ENCODE measurements around the gene TMEM119. TPM values are rescaled to one million over a fixed set of nuclear protein-coding genes. Genes with fewer than 3 reads are reported as not detected.

Gene TMEM119
- total and polyA plus RNA-seq, 2 of the 13 experiments (the other 11 are each of a cell fraction or from before 2014, with no cell fraction given) = not detected

GRCh38 chr12:108596854-108597558 is 878 bp downstream of the TMEM119 start:
- ChIA-PET POLR2A (no interaction called here), CTCF (ENCODE audit: low intra/inter-chr PET ratio, low total read pairs) (no interaction called here)
- Histone ChIP-seq H3K4me2 (ENCODE audit: low read depth, low read length) (no peak overlapping the region), H3K79me2 (ENCODE audit: insufficient read depth, low read length) (no peaks in the 10 kb centered on the region), H3K27me3 (ENCODE audit: control insufficient read depth in 1 of 2, insufficient read depth in 2 of 2, low read length in 2 of 2) (peaks cover 5 to 21% of the 10 kb centered on the region in 2 experiments; a peak in 2 of 5 replicates), H3K4me3 (replicated peaks in 1 of 3; ENCODE audit: insufficient read depth in 1 of 3, low read depth in 2 of 3, low read length in 3 of 3) (no peak overlapping the region), H4K20me1 (ENCODE audit: insufficient read depth, low read length) (no peaks in the 10 kb centered on the region), H3K36me3 (replicated peaks in 1 of 2; ENCODE audit: control insufficient read depth in 1 of 2, insufficient read depth in 2 of 2, low read length in 2 of 2) (no peaks in the 10 kb centered on the region), H3K4me1 (ENCODE audit: insufficient read depth, low read length) (0 out of 2 replicates have a peak, but pooled peaks cover 8% of the 10 kb centered on the region), H3K9ac (ENCODE audit: insufficient read depth, low read depth, low read length) (no peak overlapping the region), H2AFZ (ENCODE audit: low read length) (no peak overlapping the region), H3K9me3 (ENCODE audit: low read length) (no peaks in the 10 kb centered on the region), H3K27ac (ENCODE audit: extremely low read length, insufficient read depth, low read length) (no peak overlapping the region)
- FAIRE-seq (no peak), DNase-seq (ENCODE audit: low spot score) (no peak), ATAC-seq (no peak)
- BruUV-seq (replicated peaks) = no TSS peak
- 9% methylated on average over 4 of the region's 10 CpGs for WGBS (ENCODE audit: low lambda C conversion rate)
- in situ Hi-C loops (cut with HindIII; ENCODE audit: extremely low pct_ligation_motif_present, low pct_unique_long_range_greater_than_20kb) = no loop called here
- intact Hi-C loops (cut with micrococcal nuclease; ENCODE audit: unreplicated experiment) = no loop called here
- TF ChIP-seq, protein P1, sequence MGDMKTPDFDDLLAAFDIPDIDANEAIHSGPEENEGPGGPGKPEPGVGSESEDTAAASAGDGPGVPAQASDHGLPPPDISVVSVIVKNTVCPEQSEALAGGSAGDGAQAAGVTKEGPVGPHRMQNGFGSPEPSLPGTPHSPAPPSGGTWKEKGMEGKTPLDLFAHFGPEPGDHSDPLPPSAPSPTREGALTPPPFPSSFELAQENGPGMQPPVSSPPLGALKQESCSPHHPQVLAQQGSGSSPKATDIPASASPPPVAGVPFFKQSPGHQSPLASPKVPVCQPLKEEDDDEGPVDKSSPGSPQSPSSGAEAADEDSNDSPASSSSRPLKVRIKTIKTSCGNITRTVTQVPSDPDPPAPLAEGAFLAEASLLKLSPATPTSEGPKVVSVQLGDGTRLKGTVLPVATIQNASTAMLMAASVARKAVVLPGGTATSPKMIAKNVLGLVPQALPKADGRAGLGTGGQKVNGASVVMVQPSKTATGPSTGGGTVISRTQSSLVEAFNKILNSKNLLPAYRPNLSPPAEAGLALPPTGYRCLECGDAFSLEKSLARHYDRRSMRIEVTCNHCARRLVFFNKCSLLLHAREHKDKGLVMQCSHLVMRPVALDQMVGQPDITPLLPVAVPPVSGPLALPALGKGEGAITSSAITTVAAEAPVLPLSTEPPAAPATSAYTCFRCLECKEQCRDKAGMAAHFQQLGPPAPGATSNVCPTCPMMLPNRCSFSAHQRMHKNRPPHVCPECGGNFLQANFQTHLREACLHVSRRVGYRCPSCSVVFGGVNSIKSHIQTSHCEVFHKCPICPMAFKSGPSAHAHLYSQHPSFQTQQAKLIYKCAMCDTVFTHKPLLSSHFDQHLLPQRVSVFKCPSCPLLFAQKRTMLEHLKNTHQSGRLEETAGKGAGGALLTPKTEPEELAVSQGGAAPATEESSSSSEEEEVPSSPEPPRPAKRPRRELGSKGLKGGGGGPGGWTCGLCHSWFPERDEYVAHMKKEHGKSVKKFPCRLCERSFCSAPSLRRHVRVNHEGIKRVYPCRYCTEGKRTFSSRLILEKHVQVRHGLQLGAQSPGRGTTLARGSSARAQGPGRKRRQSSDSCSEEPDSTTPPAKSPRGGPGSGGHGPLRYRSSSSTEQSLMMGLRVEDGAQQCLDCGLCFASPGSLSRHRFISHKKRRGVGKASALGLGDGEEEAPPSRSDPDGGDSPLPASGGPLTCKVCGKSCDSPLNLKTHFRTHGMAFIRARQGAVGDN (CRISPR knock-in tag; IDR thresholded peaks at IDR 0.05) = no peak
- TF ChIP-seq ZNF629 (CRISPR knock-in tag; conservative IDR thresholded peaks at IDR 0.05) (peak; percentile 75), ZNF281 (CRISPR knock-in tag; IDR thresholded peaks at IDR 0.05; ENCODE audit: borderline replicate concordance) (peak; percentile 40; the same call in 1 of the 2 replicates), NR2F1 (CRISPR knock-in tag; IDR thresholded peaks at IDR 0.05) (no peak), E2F5 (CRISPR knock-in tag; conservative IDR thresholded peaks at IDR 0.05) (no peak), ZNF264 (CRISPR knock-in tag; IDR thresholded peaks at IDR 0.05) (no peak), ZNF83 (CRISPR knock-in tag; IDR thresholded peaks at IDR 0.05; ENCODE audit: borderline replicate concordance) (no peak), ZBTB44 (CRISPR knock-in tag; IDR thresholded peaks at IDR 0.05) (no peak)
- TF ChIP-seq, protein P2, sequence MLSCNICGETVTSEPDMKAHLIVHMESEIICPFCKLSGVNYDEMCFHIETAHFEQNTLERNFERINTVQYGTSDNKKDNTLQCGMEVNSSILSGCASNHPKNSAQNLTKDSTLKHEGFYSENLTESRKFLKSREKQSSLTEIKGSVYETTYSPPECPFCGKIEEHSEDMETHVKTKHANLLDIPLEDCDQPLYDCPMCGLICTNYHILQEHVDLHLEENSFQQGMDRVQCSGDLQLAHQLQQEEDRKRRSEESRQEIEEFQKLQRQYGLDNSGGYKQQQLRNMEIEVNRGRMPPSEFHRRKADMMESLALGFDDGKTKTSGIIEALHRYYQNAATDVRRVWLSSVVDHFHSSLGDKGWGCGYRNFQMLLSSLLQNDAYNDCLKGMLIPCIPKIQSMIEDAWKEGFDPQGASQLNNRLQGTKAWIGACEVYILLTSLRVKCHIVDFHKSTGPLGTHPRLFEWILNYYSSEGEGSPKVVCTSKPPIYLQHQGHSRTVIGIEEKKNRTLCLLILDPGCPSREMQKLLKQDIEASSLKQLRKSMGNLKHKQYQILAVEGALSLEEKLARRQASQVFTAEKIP (CRISPR knock-in tag; IDR thresholded peaks at IDR 0.05; ENCODE audit: borderline replicate concordance) = no peak
- TF ChIP-seq, protein P3, sequence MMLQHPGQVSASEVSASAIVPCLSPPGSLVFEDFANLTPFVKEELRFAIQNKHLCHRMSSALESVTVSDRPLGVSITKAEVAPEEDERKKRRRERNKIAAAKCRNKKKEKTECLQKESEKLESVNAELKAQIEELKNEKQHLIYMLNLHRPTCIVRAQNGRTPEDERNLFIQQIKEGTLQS (CRISPR knock-in tag; IDR thresholded peaks at IDR 0.05) = no peak
